Dermis blood vessel endothelial cell (primary cell): ENCODE data around the gene WDFY2. TPM values are rescaled to one million over a fixed set of nuclear protein-coding genes. Genes with fewer than 3 reads are reported as not detected.
"Not testable (repeated sequence)": the region's sequence is repeated elsewhere in the genome, so short reads cannot be mapped to it uniquely, and the experiment has no call there.

Experiments
- DNase-seq: peaks from one replicate; pipeline ENCODE4 v3.0.0; 2010
- total RNA-seq: library from RNA; depleted of rRNA; stranded (reverse); fragments of >200 nt; gene quantifications from 2 replicates; pipeline ENCODE4 v1.2.3, GENCODE V29; 2014

The WDFY2 gene
- total RNA-seq, 1 donor from 2014 or later, result 4.6 TPM

DNA sequence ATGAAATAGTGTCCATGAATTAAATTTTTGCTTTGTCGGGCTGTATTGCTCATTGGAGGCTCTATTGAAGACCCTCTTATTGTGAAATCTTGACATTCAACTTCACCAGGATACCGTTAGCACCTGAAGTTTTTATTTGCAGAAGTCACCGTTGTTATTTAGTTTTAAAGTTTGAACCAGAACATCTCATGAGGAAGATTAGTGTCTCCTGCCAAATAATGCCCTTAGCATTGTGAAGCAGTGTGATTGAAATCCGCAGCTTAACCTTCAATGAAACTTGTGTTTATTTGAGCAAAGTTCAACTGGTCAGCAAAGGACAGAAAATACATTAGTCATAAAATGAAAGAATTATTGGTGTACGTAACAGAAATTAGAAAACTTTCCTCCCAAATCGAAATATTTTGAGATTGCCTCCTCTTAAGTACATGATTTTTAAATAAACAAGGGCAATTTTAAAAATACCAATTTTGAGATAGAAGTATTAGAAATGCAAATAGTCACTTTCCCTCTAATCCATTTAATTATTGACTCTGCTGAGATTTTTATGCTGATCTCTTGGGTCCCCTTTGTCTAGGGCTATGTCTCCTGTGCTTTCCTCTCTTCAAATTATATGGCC, 84.4 kb downstream of the WDFY2 start:
- no peak for DNase-seq

- DNase-seq, result peak; percentile 35
Observed at GRCh38 chr13:51673165-51673564, 88.9 kb downstream of the WDFY2 start.

DNA sequence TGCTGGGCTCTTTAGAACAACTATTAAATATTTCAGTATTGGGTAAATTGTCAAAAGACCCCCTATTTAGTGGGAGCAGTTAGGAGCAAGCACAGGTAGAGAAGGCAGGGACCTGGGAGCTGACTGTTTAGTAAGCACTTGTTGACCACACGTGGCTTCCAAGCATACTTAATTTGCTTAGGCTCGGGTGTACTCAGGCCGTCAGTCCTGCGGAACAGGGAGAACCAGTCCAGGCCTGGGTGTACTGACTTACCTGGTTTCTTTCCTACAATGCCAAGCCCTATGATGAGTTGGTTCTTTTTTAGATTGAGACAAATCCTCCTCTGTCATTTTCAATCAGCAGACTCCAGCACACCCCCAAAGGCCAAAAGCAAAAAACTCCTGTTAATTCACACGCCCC, 90.0 kb downstream of the WDFY2 start:
- no peak for DNase-seq

DNA sequence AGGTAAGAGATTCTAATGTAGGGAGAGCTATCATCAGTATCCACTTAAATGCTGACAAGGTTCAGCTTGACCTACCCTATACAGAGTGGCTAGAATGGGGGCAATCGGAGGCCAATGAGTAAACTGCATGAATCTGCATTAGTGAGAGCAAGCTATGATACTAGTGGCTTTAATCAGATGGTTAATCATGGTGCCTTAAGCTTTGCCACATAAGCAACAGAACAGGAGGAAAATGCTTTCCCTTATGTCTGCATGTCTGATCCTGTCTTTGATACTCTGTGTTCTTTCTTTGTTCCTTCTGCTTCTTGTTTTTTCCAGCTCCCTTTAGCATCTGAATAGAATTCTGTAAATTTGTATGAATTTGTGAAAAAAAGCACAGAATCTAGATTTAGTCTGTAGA, 91.1 kb downstream of the WDFY2 start:
- DNase-seq, result no peak

- DNase-seq, result no peak
Observed at GRCh38 chr13:51675877-51676276, 91.6 kb downstream of the WDFY2 start.

- no peak for DNase-seq
Observed at GRCh38 chr13:51676739-51677138, 92.5 kb downstream of the WDFY2 start.

DNA sequence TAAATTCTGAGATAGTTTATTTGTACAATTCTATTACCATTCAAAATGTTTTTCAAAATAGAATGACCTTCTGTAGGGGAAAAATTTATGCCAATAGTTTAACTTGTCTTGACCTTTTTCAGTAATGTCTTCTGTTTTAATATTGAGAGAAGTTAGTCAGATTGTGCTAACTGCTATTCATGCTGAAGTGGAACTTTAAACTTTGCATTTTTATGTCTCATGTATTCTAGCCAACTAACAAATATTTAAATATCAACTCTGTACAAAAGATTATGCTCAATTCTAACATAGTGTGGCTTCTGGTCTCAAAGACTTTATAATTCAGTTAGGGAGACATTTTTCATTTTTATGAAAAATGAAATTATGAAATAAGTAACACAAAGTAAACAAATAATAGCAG, 94.2 kb downstream of the WDFY2 start:
- no peak for DNase-seq

- DNase-seq, result no peak
Observed at GRCh38 chr13:51679616-51680015, 95.4 kb downstream of the WDFY2 start.

- peak; percentile 4 for DNase-seq
Observed at GRCh38 chr13:51681037-51681678, 96.9 kb downstream of the WDFY2 start.

DNA sequence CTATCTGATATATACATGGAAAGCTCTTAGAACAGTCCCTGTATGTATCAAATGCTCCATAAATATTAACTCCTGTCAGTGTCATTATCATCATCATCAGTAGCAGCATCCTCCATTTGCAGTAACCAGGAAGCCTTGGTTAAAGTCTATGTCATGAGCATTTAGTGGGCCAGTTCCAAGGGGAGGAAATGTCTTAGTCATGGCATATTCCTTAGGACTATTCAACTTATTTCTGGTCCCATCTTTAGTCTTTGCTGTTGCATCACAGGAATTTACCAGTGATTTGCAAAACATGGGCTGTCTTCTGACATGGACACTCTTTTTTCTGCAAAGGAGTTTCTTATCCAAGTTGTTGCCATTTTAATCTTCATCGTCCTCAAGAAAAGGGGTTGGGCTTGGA, 98.4 kb downstream of the WDFY2 start:
- no peak for DNase-seq

- no peak for DNase-seq
Observed at GRCh38 chr13:51683597-51683996, 99.3 kb downstream of the WDFY2 start.

- no peak for DNase-seq
Observed at GRCh38 chr13:51684076-51684475, 99.8 kb downstream of the WDFY2 start.

GRCh38 chr13:51687947-51688714, 103.9 kb downstream of the WDFY2 start:
- DNase-seq, result no peak

DNA sequence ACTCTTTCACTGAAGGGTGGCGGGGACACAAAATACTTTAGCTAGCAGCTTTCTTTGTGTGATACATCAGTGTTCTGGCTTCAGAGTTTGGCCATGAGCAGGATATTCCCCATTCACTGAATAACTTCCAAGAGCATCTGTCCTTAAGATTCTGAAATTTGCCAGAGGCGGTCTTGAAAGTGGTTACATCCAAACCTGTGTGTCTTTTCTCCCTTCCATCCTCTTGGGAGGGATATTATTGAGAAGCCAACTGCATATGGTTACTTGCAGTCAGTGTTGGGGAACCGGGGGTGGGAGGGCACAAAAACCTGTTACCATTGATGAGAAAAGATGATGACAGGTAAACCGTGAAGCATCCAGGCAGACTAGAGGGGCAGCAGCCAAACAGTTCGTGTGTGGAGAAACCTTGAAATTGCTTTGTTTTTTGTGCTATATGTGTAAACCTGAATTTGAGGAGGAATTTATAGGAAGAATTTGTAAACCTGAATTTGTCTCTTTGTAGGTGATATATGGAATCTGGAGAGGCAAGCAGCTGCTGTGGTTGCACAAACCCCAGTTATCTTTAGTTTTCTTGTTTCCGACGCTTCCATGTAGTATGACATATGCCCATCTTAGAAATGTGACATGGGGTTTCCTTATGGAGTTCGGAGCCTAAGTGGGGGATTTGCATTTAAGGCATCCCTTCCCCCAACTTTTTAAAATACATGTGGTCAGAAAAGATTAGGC, 104.8 kb downstream of the WDFY2 start:
- no peak for DNase-seq

DNA sequence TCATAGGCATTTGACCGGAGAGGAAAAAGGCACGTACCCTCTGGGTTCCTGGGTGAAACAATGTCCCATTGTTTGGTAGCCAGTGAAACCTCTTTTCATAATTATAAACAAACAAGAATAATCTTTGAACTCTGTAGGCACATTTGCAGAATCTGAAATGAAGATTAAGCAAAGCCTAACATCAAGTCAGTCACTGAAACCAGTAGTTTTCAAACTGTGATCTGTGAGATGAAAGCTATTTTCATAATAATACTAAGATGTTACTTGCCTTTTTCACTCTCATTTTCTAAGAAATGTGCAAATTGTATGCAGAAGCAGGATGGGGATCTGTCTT, 105.4 kb downstream of the WDFY2 start:
- DNase-seq, result no peak

DNA sequence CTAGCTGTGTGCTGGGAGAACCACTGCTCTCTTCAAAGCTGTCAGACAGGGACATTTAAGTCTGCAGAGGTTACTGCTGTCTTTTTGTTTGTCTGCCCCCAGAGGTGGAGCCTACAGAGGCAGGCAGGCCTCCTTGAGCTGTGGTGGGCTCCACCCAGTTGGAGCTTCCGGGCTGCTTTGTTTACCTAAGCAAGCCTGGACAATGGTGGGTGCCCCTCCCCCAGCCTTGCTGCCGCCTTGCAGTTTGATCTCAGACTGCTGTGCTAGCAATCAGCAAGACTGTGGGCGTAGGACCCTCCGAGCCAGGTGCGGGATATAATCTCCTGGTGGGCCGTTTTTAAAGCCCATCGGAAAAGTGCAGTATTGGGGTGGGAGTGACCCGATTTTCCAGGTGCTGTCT, 111.4 kb downstream of the WDFY2 start:
- DNase-seq, result not testable (repeated sequence)

DNA sequence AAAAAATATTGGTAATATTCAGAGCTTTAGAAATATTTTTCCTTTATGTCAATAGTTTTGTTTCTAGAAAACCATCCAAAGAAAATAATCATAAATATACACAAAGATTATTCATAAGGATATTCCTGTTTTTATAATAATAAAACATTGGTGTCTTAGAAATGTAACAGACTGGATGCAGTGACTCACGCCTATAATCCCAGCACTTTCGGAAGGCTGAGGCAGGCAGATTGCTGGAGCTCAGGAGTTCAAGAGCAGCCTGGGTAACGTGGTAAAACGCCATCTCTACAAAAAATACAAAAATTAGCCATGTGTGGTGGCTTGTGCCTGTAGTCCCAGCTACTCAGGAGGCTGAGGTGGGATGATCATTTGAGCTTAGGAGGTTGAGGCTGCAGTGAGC, 112.9 kb downstream of the WDFY2 start:
- DNase-seq, result peak; percentile 59

GRCh38 chr13:51697855-51698254, 113.6 kb downstream of the WDFY2 start:
- DNase-seq, result no peak

GRCh38 chr13:51698352-51698751, 114.1 kb downstream of the WDFY2 start:
- DNase-seq, result no peak

- DNase-seq, result no peak
Observed at GRCh38 chr13:51704399-51705313, 120.4 kb downstream of the WDFY2 start.

- no peak for DNase-seq
Observed at GRCh38 chr13:51707461-51707860, 123.2 kb downstream of the WDFY2 start.

GRCh38 chr13:51713807-51714206, 129.5 kb downstream of the WDFY2 start:
- no peak for DNase-seq
